Panc1 (cell line): Measurements from ENCODE around the gene PCED1B.

Experiments
- CTCF ChIP-seq: fragments of 450-650 bp; IDR thresholded peaks from 2 replicates; pipeline ENCODE4 v1.5.1; 2017; ENCODE audit warnings: mild to moderate bottlenecking
- POLR2AphosphoS5 ChIP-seq: IDR thresholded peaks from 2 replicates; pipeline ENCODE4 v1.6.1; 2012; ENCODE audit warnings: mild to moderate bottlenecking, low read depth, low read length, moderate library complexity
- REST ChIP-seq, 2 experiments: IDR thresholded peaks; 2 replicates each; pipeline ENCODE4 v1.6.1; 2011 to 2012; ENCODE audit warnings: low read depth in 2 of 2, control low read depth in 1 of 2, low read length in 1 of 2, mild to moderate bottlenecking in 1 of 2, moderate library complexity in 1 of 2; ENCODE audit not compliant: insufficient read depth in 1 of 2

- TF ChIP-seq REST (IDR thresholded peaks at IDR 0.05; ENCODE audit: insufficient read depth in 1 of 2, low read depth in 2 of 2, low read length in 1 of 2) (no peak), CTCF (no peak), POLR2AphosphoS5 (no peak)
These were observed 98.6 kb downstream of the PCED1B start for GRCh38 chr12:47178014-47178413.
